ENCODE results near the gene NDUFC1. TPM values are rescaled to one million over a fixed set of nuclear protein-coding genes. Genes with fewer than 3 reads are reported as not detected.

NDUFC1 gene
- total RNA-seq, 1 experiment from 2014 or later, result 61.7 TPM

DNA sequence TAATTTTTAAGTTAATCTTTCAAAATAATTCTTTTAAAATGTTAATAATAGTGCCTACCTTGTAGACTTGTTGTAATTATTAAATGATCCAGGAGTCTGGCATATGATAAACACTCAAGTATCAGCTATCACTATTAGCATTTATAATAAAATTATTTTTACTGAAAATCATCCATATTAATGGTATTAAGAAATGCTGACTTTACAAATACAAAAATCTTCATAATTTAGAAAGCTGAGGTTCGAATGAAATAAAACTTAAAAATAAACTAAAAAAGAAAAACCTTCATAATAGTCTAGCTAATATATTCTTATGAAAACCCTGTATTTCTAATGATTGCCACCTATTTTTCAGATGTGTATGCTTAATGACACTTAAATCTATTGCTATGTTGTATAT lies 27.5 kb downstream of the NDUFC1 start:
- no peaks in the 10 kb centered on the region for H3K9me3 Mint-ChIP-seq
- DNase-seq (ENCODE audit: low spot score), result no peak
- no peaks in the 10 kb centered on the region for H3K36me3 Mint-ChIP-seq
- H3K27me3 Mint-ChIP-seq (ENCODE audit: low read depth), result peaks cover 36% of the 10 kb centered on the region
- peaks cover 13% of the 10 kb centered on the region for H3K4me1 Mint-ChIP-seq
- no peak for ATAC-seq
- TF ChIP-seq NR1H2 (CRISPR knock-in tag; IDR thresholded peaks at IDR 0.05) (no peak), ZNF121 (CRISPR knock-in tag; IDR thresholded peaks at IDR 0.05) (no peak), ESRRA (CRISPR knock-in tag; IDR thresholded peaks at IDR 0.05; ENCODE audit: borderline replicate concordance) (no peak), MYBL2 (CRISPR knock-in tag; IDR thresholded peaks at IDR 0.05) (no peak), NR3C1 (CRISPR knock-in tag; conservative IDR thresholded peaks at IDR 0.05; ENCODE audit: low read depth) (no peak)
- TF ChIP-seq, protein P1, sequence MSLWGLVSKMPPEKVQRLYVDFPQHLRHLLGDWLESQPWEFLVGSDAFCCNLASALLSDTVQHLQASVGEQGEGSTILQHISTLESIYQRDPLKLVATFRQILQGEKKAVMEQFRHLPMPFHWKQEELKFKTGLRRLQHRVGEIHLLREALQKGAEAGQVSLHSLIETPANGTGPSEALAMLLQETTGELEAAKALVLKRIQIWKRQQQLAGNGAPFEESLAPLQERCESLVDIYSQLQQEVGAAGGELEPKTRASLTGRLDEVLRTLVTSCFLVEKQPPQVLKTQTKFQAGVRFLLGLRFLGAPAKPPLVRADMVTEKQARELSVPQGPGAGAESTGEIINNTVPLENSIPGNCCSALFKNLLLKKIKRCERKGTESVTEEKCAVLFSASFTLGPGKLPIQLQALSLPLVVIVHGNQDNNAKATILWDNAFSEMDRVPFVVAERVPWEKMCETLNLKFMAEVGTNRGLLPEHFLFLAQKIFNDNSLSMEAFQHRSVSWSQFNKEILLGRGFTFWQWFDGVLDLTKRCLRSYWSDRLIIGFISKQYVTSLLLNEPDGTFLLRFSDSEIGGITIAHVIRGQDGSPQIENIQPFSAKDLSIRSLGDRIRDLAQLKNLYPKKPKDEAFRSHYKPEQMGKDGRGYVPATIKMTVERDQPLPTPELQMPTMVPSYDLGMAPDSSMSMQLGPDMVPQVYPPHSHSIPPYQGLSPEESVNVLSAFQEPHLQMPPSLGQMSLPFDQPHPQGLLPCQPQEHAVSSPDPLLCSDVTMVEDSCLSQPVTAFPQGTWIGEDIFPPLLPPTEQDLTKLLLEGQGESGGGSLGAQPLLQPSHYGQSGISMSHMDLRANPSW (CRISPR knock-in tag; conservative IDR thresholded peaks at IDR 0.05; ENCODE audit: low read depth), result no peak
- TF ChIP-seq, protein P2, sequence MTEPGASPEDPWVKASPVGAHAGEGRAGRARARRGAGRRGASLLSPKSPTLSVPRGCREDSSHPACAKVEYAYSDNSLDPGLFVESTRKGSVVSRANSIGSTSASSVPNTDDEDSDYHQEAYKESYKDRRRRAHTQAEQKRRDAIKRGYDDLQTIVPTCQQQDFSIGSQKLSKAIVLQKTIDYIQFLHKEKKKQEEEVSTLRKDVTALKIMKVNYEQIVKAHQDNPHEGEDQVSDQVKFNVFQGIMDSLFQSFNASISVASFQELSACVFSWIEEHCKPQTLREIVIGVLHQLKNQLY (CRISPR knock-in tag; IDR thresholded peaks at IDR 0.05), result no peak
- H3K4me3 Mint-ChIP-seq, result no peak overlapping the region
- CTCF ChIA-PET, result interaction anchor here (2.1 kb wide), 1 partner anchor 21 kb away, joined by 5 read pairs; no protein-coding TSS in a partner anchor
- POLR2A ChIA-PET, result no interaction called here
- H3K27ac Mint-ChIP-seq, result no peak overlapping the region

DNA sequence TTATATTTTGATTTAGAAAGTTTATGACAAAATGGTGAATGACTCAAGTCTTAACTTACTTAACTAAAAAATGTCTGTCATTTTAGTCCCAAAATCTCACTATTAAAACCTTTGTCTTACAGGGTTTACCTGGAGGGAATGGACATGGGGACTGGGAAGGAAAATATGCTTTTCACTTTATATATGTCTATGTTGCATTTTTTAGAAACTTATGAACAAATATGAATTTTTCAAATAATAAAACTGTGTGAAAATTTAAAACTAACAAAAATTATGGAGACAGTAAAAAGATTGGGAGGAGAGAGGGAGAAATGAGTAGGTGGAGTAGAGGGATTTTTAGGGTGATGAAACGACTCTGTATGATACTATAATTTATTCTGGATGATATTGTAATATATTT lies 28.4 kb downstream of the NDUFC1 start:
- Mint-ChIP-seq H3K36me3 (no peaks in the 10 kb centered on the region), H3K4me3 (no peak overlapping the region), H3K4me1 (peaks cover 7% of the 10 kb centered on the region), H3K27me3 (ENCODE audit: low read depth) (peaks cover 27% of the 10 kb centered on the region), H3K27ac (no peak overlapping the region), H3K9me3 (no peaks in the 10 kb centered on the region)
- CTCF ChIA-PET, result no interaction called here
- DNase-seq (ENCODE audit: low spot score) (no peak), ATAC-seq (no peak)
- POLR2A ChIA-PET, result no interaction called here
- TF ChIP-seq, protein P3, sequence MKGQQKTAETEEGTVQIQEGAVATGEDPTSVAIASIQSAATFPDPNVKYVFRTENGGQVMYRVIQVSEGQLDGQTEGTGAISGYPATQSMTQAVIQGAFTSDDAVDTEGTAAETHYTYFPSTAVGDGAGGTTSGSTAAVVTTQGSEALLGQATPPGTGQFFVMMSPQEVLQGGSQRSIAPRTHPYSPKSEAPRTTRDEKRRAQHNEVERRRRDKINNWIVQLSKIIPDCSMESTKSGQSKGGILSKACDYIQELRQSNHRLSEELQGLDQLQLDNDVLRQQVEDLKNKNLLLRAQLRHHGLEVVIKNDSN (CRISPR knock-in tag; IDR thresholded peaks at IDR 0.05), result no peak
- TF ChIP-seq, protein P4, sequence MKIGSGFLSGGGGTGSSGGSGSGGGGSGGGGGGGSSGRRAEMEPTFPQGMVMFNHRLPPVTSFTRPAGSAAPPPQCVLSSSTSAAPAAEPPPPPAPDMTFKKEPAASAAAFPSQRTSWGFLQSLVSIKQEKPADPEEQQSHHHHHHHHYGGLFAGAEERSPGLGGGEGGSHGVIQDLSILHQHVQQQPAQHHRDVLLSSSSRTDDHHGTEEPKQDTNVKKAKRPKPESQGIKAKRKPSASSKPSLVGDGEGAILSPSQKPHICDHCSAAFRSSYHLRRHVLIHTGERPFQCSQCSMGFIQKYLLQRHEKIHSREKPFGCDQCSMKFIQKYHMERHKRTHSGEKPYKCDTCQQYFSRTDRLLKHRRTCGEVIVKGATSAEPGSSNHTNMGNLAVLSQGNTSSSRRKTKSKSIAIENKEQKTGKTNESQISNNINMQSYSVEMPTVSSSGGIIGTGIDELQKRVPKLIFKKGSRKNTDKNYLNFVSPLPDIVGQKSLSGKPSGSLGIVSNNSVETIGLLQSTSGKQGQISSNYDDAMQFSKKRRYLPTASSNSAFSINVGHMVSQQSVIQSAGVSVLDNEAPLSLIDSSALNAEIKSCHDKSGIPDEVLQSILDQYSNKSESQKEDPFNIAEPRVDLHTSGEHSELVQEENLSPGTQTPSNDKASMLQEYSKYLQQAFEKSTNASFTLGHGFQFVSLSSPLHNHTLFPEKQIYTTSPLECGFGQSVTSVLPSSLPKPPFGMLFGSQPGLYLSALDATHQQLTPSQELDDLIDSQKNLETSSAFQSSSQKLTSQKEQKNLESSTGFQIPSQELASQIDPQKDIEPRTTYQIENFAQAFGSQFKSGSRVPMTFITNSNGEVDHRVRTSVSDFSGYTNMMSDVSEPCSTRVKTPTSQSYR (CRISPR knock-in tag; IDR thresholded peaks at IDR 0.05), result no peak
- TF ChIP-seq NR2C2 (CRISPR knock-in tag; IDR thresholded peaks at IDR 0.05) (no peak), FOXP1 (CRISPR knock-in tag; IDR thresholded peaks at IDR 0.05; ENCODE audit: borderline replicate concordance) (no peak), FOXJ3 (CRISPR knock-in tag; IDR thresholded peaks at IDR 0.05; ENCODE audit: borderline replicate concordance) (no peak), SMAD4 (CRISPR knock-in tag; IDR thresholded peaks at IDR 0.05) (no peak), ZNF423 (CRISPR knock-in tag; IDR thresholded peaks at IDR 0.05) (no peak), ELF4 (CRISPR knock-in tag; IDR thresholded peaks at IDR 0.05; ENCODE audit: low read depth) (no peak), ATF1 (CRISPR knock-in tag; IDR thresholded peaks at IDR 0.05) (no peak), RELA (CRISPR knock-in tag; IDR thresholded peaks at IDR 0.05; ENCODE audit: borderline replicate concordance) (no peak)
- TF ChIP-seq, protein P5, sequence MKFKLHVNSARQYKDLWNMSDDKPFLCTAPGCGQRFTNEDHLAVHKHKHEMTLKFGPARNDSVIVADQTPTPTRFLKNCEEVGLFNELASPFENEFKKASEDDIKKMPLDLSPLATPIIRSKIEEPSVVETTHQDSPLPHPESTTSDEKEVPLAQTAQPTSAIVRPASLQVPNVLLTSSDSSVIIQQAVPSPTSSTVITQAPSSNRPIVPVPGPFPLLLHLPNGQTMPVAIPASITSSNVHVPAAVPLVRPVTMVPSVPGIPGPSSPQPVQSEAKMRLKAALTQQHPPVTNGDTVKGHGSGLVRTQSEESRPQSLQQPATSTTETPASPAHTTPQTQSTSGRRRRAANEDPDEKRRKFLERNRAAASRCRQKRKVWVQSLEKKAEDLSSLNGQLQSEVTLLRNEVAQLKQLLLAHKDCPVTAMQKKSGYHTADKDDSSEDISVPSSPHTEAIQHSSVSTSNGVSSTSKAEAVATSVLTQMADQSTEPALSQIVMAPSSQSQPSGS (CRISPR knock-in tag; IDR thresholded peaks at IDR 0.05; ENCODE audit: borderline replicate concordance, low read depth), result no peak
- TF ChIP-seq, protein P6, sequence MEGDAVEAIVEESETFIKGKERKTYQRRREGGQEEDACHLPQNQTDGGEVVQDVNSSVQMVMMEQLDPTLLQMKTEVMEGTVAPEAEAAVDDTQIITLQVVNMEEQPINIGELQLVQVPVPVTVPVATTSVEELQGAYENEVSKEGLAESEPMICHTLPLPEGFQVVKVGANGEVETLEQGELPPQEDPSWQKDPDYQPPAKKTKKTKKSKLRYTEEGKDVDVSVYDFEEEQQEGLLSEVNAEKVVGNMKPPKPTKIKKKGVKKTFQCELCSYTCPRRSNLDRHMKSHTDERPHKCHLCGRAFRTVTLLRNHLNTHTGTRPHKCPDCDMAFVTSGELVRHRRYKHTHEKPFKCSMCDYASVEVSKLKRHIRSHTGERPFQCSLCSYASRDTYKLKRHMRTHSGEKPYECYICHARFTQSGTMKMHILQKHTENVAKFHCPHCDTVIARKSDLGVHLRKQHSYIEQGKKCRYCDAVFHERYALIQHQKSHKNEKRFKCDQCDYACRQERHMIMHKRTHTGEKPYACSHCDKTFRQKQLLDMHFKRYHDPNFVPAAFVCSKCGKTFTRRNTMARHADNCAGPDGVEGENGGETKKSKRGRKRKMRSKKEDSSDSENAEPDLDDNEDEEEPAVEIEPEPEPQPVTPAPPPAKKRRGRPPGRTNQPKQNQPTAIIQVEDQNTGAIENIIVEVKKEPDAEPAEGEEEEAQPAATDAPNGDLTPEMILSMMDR (IDR thresholded peaks at IDR 0.05), result no peak
- TF ChIP-seq, protein P7, sequence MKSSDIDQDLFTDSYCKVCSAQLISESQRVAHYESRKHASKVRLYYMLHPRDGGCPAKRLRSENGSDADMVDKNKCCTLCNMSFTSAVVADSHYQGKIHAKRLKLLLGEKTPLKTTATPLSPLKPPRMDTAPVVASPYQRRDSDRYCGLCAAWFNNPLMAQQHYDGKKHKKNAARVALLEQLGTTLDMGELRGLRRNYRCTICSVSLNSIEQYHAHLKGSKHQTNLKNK (CRISPR knock-in tag; IDR thresholded peaks at IDR 0.05), result no peak
- TF ChIP-seq, protein P8, sequence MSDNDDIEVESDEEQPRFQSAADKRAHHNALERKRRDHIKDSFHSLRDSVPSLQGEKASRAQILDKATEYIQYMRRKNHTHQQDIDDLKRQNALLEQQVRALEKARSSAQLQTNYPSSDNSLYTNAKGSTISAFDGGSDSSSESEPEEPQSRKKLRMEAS (CRISPR knock-in tag; IDR thresholded peaks at IDR 0.05), result no peak
- TF ChIP-seq, protein P9, sequence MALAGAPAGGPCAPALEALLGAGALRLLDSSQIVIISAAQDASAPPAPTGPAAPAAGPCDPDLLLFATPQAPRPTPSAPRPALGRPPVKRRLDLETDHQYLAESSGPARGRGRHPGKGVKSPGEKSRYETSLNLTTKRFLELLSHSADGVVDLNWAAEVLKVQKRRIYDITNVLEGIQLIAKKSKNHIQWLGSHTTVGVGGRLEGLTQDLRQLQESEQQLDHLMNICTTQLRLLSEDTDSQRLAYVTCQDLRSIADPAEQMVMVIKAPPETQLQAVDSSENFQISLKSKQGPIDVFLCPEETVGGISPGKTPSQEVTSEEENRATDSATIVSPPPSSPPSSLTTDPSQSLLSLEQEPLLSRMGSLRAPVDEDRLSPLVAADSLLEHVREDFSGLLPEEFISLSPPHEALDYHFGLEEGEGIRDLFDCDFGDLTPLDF (CRISPR knock-in tag; IDR thresholded peaks at IDR 0.05), result no peak
- TF ChIP-seq, protein P10, sequence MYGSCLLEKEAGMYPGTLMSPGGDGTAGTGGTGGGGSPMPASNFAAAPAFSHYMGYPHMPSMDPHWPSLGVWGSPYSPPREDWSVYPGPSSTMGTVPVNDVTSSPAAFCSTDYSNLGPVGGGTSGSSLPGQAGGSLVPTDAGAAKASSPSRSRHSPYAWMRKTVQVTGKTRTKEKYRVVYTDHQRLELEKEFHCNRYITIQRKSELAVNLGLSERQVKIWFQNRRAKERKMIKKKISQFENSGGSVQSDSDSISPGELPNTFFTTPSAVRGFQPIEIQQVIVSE (CRISPR knock-in tag; IDR thresholded peaks at IDR 0.05; ENCODE audit: borderline replicate concordance), result no peak

Data from WTC11 (cell line).